GM19025 (cell line): ENCODE data around the gene ADARB1.

Experiments
- ATAC-seq: cut with Tn5 transposase; IDR thresholded peaks from one replicate; pipeline ENCODE4 v1.9.1; 2021; ENCODE audit warnings: mild to moderate bottlenecking, low read depth, moderate library complexity; ENCODE audit not compliant: unreplicated experiment

ADARB1 gene

DNA sequence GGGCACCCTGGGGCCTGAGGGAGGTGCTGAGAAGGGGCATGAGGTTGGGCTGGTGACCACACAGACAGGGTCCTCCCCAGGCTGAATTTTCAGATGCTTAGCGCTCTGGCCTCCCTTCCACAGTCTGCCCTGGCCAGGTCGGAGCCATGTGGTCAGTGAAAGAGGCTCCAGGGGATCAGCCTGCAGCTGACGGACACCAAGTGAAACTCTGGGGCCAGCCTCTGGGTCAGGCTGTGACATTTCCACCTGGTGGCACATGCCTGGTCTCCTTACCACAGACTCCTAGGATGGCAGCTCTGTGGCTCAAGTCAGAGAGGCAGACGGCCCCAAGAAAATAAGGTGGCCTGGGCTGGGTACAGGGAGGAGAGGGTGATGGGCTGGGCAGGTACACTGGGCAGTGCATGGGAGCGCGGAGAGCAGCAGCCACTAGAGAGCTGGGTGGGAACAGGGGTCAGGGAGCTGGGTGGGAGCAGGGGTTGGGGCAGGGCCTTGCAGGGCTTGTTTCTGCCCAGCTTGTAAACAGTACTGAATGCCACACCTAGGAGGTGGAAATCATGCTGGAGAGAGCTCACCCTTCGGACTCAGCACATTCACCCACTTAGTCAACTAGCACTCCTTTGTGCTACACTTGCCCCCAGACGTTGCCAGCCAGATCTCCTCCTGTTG lies 20.7 kb upstream of the ADARB1 start:
- ATAC-seq, result no peak

DNA sequence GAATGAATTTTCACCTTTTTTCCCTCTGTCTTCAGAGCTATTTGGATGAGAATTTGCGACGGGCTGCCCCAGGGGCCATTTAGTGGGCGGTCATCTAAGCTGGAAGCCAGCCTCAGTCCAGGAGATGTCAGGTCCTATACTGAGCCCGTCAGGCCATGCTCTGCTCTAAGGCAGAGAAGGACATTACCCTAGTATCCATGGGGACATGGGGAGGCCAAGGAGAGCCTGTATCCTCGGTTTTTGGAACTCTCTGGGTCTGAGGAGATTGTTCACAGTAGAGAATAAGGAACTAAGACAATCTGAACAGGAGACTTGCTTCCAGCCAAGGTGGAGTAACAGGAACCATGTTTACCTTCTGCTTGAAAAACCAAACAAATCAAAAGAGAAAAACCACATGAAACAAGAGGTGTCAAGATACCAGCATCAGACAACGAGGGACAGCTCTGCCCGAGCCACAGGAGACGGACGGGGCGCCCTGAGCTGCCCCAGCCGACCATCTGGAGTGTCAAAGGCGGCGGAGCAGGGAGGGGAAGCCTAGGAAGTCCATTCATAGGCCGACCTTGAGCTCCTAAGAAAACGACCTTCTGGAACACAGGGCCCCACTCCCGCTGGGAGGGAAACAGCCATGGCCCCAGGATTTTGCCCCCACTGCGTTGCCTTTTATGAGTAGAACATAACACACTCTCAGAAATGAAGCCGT lies 20.0 kb upstream of the ADARB1 start:
- ATAC-seq, result no peak

DNA sequence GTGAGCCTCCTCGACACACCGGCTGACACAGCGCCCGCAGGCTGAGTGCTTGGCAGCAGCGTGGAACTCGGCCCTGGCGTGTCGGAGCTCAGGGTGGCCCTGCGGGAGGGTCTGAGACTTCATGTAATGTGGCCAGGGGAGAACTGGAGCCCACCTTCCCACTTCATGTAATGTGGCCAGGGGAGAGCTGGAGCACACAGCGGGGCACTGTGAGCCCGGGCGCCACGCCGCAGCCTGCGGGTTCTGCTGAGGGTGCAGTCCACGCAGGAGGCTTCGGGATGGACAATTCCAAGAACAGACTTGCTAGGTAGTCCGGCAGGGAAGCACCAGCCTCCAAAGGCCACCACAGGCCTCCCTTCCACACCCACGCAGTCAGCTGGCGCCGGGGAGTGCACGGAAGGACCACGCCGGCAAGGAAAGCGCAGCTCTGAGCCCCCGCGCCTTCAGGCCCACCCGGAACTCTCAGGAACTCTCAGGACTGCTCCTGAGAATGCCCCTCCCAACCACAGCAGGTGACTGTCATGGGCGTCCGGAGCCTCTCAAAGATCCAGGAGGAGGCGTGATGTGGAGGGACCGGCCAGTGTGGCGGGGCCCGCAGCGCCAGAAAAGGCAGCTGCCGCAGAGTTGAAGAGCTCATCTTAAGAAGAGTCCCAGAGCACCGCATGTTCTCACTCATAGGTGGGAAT lies 19.3 kb upstream of the ADARB1 start:
- no peak for ATAC-seq

DNA sequence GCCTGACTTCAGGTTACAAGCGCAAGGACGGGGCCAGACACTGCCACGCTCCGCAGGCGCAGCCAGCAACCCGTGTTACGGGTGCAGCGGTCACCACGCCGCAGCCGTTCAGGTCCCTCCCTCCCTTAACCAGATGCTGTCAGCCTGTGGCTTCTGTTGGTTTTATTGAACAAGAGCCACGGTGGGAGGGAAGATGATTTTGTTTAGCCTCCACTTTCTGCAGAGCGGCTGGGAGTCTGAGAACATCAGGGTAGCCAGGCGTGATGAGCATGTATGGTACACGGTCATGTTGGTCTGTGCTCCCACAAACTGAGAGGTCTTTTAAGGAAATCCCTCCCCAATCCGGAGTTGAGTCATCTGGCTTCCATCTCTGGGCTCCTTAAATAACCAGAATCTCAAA lies 18.5 kb upstream of the ADARB1 start:
- no peak for ATAC-seq

DNA sequence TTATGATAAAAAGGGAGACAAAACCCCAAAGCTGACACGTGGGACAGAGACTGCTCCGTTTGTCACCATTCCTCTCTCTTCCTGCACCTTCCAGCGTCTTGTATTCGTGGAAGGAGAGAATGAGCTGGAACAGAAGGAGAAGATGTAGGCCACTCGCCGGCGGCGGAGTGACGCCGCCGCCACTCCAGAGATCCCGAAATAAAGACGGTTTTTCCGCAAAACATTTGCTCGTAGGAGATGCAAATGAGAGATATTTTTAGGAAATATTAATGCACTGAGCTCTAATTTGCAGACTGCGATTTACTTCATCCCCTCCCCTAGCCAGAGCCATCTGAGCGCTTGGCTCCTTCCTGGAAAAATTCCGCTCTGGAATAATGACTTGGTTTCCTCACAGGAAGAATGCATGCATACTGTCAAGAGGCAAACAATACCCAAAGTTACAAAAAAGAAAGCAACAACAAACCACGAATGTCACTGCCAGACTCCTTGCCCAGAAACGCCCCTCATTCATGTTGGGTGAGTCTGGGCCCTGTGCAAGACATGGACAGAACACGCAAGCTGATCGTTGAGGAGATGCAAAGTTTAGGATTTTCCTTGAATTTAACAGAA lies 18.0 kb upstream of the ADARB1 start:
- no peak for ATAC-seq

DNA sequence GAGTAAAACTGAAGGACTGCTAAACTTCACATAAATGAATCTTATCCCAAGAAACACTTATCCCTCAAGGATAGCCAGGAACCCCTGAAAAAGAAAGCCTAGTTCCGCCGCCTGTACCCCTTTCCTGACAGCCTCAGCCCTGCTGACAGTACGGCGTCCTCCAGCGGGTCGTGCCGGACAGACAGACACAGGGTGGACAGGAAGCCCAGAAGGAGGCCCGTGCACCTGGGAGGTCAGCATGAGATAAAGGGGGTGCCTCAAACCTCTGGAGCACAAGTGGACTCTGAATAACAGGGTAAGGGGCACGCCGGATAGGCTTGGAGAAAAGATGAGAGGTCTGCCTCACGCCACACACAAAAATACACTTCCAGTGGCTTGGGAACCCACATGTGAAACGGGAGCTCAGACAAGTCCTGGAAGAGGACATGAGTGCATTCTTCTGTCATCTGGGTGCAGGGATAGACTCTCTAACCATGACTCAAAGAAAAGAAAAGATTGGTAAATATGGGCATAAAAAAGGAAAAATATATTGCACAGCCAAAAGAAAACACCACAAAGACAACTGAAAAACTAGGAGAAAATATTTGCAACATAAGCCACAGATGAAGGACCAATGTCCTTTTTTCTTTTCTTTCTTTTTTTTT lies 17.3 kb upstream of the ADARB1 start:
- ATAC-seq, result no peak

DNA sequence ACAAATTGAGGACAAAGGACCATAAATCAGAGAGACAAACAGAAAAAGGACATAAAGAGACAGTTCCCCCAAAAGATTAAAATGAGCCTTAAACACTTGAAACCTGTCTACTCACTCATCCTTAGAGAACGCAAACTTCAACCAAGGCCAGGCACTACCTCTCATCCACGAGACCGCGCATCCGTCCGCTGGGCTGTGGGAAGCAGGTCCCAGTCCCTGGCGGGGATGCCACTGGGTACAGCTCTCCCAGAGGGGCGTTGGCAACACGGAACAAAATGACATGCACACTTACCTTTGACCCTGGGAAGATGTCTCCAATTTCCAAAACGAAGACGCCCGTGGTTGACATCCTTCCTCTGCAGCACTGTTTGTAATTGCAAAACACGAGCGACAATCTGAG lies 16.5 kb upstream of the ADARB1 start:
- ATAC-seq, result no peak

DNA sequence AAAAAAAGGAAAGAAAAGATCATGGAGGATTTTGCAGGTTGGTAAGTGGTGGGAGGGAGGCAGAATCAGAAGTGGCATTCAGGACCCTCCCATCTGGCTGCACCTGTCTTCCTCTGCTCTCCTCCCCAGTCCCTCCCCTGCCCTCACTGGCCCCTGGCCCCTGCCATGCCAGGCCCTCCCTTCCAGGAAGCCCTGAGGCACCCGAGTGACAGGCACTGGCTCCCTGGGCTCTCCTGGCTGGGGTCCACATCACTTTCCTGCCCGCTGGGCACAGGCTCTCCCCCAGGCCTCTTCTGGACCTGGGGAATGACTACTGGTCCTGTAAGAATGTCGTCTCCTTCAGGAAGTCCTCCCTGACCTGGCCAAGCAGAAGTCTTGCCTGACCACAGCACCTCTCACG lies 15.3 kb upstream of the ADARB1 start:
- no peak for ATAC-seq

DNA sequence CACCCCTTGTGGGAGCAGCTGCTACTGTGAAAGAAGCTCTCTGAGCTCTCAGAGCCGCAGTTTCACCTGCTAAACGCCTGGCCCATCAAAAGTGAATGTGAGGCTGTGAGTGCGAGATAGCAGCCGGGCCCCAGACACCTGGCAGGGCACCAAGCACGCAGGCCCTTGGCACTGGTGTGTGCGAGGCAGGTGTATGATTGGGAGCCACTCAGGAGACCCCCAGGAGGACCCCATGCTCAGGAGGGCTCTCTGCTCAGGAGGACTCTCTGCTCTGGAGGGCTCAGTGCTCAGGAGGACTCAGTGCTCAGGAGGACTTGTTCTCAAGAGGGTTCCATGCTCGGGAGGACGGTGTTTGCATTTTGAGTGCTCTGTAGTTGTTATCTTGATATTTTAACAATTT lies 14.3 kb upstream of the ADARB1 start:
- ATAC-seq, result no peak

DNA sequence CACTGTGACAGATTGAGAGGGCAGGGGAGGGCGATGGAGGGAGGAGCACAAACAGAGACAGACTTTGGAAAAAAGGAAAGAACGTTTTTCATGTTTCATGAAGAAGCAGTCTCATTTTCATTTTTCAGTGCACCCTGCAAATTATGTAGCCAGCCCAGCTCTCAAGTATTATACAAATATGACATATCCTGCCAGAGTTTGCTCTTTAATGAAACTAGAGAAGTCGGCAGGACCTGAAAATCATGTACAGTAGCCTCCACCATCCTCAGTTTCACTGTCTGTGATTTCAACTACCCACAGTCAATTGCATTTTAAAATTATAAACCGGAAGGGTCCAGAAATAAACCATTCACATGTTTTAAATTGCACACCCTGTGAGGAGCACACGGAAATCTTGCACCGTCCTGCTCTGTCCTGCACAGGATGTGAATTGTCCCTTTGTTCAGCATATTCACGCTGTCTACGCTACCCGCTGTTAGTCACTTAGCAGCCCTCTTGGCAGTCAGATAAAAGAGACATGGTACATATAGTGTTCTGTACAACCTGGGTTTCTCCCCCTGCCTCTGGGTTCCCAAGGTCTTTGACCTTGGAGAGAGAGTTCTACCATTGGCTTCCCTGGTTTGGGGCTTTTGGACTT lies 13.6 kb upstream of the ADARB1 start:
- ATAC-seq, result no peak

DNA sequence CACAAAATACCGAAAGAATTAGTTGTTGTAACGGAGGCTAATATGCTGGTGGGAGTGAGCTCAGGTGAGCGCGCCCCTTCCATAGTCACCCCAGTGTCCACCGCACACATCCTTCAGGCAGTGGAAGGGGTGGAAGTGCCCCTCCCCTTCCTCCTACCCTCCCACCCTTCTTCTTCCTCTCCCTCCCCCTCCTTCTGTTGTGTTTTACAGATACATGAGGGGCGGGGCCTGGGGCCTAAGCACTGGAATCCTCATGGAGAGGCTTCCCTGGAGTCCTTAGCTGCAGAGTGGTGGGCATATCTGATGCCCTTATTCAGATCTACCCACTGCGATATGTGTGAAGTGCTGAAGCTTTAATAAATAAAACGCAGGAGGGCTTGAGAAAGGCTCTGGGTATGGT lies 10.3 kb upstream of the ADARB1 start:
- ATAC-seq, result no peak

DNA sequence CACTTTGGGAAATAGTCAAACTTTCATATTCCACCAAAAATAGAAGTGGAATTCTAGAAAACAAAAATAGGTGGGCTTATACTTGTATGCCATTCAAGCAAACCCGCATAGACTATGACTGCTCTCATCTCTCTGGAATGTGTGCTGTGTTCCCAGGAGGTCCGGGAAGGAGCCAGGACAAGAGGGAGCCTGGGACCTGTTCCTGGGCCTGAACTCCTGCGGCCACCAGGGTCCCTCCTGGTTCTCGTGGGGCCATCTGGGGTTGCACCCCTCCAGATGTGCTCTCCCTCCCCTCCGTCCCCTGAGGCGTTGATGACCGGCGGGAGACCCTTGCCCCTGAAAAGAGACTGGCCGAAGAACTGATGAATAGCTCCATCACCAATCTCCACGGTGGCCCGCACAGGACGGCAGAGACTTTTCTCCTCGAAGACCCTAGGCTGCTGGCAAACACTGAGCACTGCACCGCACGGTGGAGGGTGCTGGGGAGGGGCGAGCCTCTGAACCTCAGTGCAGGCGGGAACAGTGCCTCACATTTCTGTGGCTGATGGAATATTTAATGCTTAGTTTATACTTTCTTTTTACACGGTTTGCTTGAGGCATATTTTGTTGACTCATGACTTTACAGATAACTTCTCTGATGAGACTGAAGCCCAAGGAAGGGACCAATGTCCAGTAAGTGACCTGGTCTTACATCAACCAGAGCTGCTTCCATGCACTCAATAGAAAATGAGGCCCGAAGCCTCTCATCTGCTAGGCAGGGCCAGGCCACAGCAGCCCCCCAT lies 9.6 kb upstream of the ADARB1 start:
- ATAC-seq, result no peak

DNA sequence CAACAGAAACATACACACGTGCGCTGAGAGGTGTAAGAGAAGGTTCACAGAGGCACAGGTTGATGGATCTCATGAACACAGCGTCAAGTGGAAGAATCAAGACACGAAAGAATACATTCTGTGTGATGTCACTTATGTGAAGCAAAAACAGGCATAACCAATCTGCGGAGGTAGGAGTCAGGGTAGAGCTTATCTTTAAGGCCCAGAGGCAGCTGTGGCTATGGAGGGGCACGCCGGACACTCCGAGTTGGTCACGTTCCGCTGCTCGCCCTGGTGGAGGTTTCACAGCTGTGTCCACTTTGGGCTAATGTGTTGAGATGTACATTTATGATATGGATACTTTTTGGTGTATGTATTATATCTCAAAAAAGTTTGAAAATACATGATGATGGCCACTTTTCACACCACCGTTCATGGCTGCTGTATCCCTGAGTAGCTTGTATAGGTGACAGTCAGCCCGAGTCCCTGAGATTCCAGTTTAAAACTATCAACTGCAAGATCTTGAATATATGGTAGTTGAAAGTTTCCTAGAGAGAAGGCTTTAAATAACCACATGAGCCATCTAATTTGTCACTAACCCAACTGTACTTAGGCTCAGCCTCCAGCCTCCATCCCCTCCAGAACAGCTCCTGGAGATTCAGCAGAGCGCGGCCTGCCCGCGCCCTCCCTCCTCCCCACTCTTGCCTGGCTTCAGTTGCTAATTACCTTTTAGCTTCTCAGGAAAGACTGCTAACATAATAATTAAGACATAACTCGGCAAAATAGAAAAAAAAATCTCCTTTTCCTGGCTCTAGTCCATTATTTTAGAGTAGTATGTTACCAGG lies 6.7 kb upstream of the ADARB1 start:
- no peak for ATAC-seq

DNA sequence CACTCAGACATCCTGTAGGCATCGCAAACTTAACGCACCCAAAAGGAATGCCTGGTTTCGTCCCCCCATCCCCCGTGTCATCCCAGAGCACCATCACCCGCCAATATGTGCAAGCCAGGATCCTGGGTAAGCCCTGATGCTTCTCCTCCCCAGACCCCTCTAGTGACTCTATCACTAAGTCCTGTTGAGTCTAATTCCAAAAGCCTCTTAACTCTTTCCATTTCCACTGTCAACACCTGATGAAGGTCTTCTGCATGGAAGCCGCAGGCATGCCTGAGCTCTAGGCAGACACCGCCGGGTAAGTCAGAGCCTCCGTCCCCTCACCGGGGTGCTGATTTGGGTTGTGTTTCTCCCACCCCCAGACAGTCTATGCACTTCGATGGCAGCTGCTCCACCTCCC lies 5.3 kb upstream of the ADARB1 start:
- ATAC-seq, result no peak

DNA sequence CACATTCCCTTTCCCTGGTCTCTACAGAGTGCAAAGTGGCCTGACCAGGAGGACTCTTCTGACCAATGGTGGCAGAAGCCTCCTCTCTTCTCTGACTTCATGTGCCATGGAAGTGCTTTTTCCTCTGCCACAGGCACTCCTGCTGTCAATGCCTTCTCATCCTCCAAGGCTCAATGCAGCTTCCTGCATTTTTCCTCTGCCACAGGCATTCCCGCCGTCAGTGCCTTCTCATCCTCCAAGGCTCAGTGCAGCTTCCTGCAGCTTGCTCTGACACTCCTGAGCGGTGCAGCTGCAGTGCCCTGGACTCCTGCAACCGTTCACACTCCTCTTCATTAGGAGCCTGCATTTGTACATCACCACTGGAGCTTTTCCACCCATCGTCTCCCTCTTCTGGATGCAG lies 4.7 kb upstream of the ADARB1 start:
- ATAC-seq, result no peak

DNA sequence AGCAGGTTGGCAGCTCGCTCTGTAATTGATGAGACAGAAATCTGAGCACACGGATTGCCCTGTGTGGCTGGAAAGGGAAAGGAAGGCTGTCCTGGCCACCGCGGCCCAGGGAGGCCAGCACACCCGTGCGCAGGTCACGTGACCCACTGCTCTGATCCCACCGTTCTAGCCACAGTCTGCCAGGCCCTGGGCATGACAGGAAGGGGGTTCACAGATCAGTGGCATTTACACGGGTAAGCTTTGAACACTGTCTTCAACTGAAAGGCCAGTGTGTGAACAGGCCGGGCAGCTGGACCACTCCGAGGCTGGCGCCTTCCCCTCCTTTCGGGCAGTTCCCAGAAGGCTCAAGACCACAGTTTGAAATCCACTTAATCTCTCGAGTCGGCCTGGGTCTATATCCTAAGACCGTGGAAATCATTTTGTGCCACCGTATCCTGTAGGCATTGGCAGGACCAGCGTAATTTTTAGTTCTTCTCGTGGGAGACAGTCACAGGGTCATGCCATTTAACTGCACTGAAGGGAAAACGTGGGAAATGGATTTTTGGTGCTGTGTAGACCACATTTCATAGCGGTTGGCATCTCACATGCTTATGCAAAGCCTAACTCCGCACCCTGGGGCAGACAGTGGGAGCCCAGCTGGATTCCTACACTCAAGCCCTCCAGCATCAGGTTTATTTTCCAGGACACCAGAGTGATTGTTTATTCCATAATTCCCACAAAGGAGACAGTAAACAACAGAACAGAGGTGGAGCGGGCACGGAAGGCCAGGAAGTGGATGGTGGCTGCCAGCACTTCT lies 3.1 kb upstream of the ADARB1 start:
- no peak for ATAC-seq

DNA sequence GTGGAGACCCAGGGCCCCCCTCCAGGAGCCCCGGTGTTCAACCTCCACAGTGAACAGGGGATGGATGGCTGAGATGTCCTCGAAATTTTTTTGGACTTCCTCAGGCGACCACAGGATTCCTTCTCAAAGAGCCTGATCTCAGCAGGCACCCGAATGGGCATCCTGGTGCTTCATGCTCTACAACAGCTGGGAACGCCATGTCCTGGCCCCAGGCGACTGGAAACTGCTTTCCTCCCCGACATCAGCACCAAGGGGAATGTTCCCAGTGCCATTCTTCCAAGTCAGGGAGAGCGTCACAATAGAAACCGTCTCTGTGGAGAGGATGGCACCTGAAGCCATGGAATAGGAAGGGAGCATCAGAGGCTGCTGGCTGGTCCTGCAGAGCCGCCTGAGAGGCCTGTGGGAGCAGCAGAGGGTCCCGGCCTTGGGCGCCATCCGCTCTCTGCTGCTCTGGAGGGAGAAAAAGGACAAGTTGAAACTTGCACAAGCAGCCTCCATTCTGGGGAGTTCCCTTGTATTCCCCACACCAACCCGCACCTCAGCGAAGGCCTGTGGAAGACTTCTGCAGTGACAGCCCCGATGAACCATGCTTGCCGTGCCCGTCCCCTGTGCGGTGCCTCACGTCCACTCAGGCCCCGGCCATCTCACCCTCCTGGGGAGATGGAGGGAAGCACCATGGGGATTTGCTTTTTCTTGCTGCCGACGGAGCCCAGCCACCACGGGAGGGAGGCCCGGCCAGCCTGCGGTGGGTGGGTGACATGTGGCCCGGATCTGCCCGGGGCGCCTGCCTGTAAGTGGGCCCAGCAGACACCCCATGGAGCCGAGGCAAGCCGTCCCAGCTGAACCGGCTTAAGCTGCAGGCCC lies 2.3 kb upstream of the ADARB1 start:
- ATAC-seq, result no peak
